Fibroblast of lung (primary cell): Measurements from ENCODE around the gene SMDT1. TPM values are rescaled to one million over a fixed set of nuclear protein-coding genes. Genes with fewer than 3 reads are reported as not detected.

ENCODE experiments used
- DNase-seq, 2 donors: peaks; one replicate each; pipeline versions ENCODE4 v3.0.0 to v3.0.0-alpha.2; 2010; ENCODE audit warnings: low read depth in 2 of 2
- H2AFZ ChIP-seq: 2 replicates; pipeline ENCODE4 v1.5.1; 2012; ENCODE audit warnings: low read length, control low read depth, inconsistent platforms
- H3K27ac ChIP-seq: 2 replicates; pipeline ENCODE4 v1.5.1; 2011; ENCODE audit warnings: low read length, control low read depth; ENCODE audit not compliant: insufficient read depth
- H3K27me3 ChIP-seq: 2 replicates; pipeline ENCODE4 v1.5.1; 2011; ENCODE audit warnings: mild to moderate bottlenecking, low read length; ENCODE audit not compliant: control insufficient read depth, insufficient read depth
- H3K36me3 ChIP-seq: 2 replicates; pipeline ENCODE4 v1.5.1; 2011; ENCODE audit warnings: low read length; ENCODE audit not compliant: control insufficient read depth, insufficient read depth
- H3K4me1 ChIP-seq: 2 replicates; pipeline ENCODE4 v1.5.1; 2011; ENCODE audit warnings: low read length; ENCODE audit not compliant: control insufficient read depth, insufficient read depth; ENCODE audit errors: extremely low read depth
- H3K4me2 ChIP-seq: 2 replicates; pipeline ENCODE4 v1.5.1; 2011; ENCODE audit warnings: low read length, control low read depth; ENCODE audit not compliant: insufficient read depth; ENCODE audit errors: extremely low read depth
- H3K4me3 ChIP-seq, 4 experiments: fragments of 200-600 bp in 1 of 4; sonication (generic) in 1 of 4; replicated peaks in 1 of 4; 2 replicates each; pipeline ENCODE4 v1.5.1; 2011 to 2016; ENCODE audit warnings: low read length in 4 of 4, low read depth in 3 of 4, mild to moderate bottlenecking in 3 of 4, control low read depth in 2 of 4, inconsistent platforms in 1 of 4, mixed read lengths in 1 of 4; ENCODE audit not compliant: insufficient read depth in 1 of 4; ENCODE audit errors: control extremely low read depth in 1 of 4
- H3K79me2 ChIP-seq: 2 replicates; pipeline ENCODE4 v1.5.1; 2012; ENCODE audit warnings: mild to moderate bottlenecking, low read length, inconsistent platforms; ENCODE audit not compliant: control insufficient read depth, insufficient read depth
- H3K9ac ChIP-seq: 2 replicates; pipeline ENCODE4 v1.5.1; 2011; ENCODE audit warnings: mild to moderate bottlenecking, low read length, control low read depth; ENCODE audit not compliant: insufficient read depth
- H3K9me3 ChIP-seq: 2 replicates; pipeline ENCODE4 v1.5.1; 2012; ENCODE audit warnings: low read depth, low read length; ENCODE audit not compliant: control insufficient read depth, insufficient read depth
- H4K20me1 ChIP-seq: 2 replicates; pipeline ENCODE4 v1.5.1; 2011; ENCODE audit warnings: low read length; ENCODE audit not compliant: control insufficient read depth, insufficient read depth; ENCODE audit errors: extremely low read depth
- EZH2 ChIP-seq: IDR thresholded peaks from 2 replicates; pipeline ENCODE4 v1.5.1; 2012; ENCODE audit warnings: low read length, control low read depth, mild to moderate bottlenecking; ENCODE audit errors: missing control alignments
- polyA plus RNA-seq, 2 donors: library from polyadenylated mRNA; depleted of rRNA in 1 of 2; stranded (reverse) in 1 of 2; unstranded in 1 of 2; fragments of >200 nt; gene quantifications; 2 replicates each; pipeline ENCODE4 v1.2.1, GENCODE V29; 2011 to 2012; ENCODE audit warnings: missing spikeins in 1 of 2
- total RNA-seq: library from RNA; depleted of rRNA; stranded (reverse); fragments of >200 nt; gene quantifications from 2 replicates; pipeline ENCODE4 v1.2.1, GENCODE V29; 2014
- TF ChIP-seq, protein P1 (sequence below), 2 donors: IDR thresholded peaks in 1 of 2; conservative IDR thresholded peaks in 1 of 2; 1 replicate in 1 of 2; 2 replicates in 1 of 2; pipeline ENCODE4 v1.5.1; 2011 to 2012; ENCODE audit warnings: low read length in 2 of 2, control low read depth in 1 of 2, inconsistent platforms in 1 of 2, low read depth in 1 of 2, mild to moderate bottlenecking in 1 of 2

The SMDT1 gene
- total and polyA plus RNA-seq, 2 donors (not counting 1 experiment from before 2014, with no cell fraction given): 9.1 to 31.8 TPM

DNA sequence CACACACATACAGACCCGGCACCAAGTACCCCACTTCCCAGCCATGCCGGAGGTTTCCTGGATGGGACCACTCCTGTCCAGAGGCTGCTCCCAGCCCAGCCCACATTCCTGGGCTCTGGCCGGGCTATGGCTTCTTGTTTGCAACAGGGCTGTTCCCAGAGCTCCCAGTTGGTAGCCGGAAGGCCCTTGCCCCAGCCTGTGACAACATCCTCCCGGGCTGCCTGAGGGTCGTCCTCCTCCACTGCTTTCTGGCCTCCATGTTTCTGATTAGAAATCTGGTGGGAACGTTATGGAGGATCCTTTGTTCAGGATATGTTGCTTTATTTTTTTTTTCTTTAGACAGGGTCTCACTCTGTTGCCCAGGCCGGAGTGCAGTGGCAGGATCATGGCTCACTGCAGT lies 52.1 kb downstream of the SMDT1 start:
- Histone ChIP-seq H4K20me1 (no peaks in the 10 kb centered on the region), H3K27ac (no peak overlapping the region)

DNA sequence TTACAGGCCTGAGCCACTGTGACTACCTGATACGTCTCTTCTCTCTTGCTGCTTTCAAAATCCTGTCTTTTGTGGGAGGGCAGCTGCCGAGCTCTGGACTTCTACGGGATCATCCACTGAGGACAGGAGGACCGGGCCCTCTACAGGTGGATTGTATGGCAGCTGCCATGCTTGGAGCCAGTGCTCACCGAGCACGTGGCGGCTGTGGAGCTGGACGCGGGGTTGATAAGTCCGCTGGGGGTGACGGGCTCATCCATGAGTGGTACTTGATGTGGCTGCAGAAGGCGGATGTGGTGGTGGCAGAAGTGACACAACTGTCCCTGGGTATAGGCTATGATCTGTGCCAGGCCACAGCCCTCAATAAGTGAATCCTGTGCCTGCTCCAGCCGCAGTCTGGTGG lies 53.0 kb downstream of the SMDT1 start:
- TF ChIP-seq EZH2: no peak
- TF ChIP-seq, protein P1, sequence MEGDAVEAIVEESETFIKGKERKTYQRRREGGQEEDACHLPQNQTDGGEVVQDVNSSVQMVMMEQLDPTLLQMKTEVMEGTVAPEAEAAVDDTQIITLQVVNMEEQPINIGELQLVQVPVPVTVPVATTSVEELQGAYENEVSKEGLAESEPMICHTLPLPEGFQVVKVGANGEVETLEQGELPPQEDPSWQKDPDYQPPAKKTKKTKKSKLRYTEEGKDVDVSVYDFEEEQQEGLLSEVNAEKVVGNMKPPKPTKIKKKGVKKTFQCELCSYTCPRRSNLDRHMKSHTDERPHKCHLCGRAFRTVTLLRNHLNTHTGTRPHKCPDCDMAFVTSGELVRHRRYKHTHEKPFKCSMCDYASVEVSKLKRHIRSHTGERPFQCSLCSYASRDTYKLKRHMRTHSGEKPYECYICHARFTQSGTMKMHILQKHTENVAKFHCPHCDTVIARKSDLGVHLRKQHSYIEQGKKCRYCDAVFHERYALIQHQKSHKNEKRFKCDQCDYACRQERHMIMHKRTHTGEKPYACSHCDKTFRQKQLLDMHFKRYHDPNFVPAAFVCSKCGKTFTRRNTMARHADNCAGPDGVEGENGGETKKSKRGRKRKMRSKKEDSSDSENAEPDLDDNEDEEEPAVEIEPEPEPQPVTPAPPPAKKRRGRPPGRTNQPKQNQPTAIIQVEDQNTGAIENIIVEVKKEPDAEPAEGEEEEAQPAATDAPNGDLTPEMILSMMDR (conservative IDR thresholded peaks at IDR 0.05 in 1 of 2, IDR thresholded peaks at IDR 0.05 in 1 of 2; ENCODE audit: low read depth in 1 of 2, low read length in 2 of 2): no peak
- DNase-seq: no peak

More for the DNA sequence above, 52.1 kb downstream of the SMDT1 start:
- no peak overlapping the region for H2AFZ ChIP-seq
- no peaks in the 10 kb centered on the region for H3K4me1 ChIP-seq
- no peak for DNase-seq
- H3K4me2 ChIP-seq: no peak overlapping the region
- H3K4me3 ChIP-seq: no peak overlapping the region
- no peak overlapping the region for H3K9ac ChIP-seq
- no peaks in the 10 kb centered on the region for H3K79me2 ChIP-seq
- no peaks in the 10 kb centered on the region for H3K27me3 ChIP-seq
- TF ChIP-seq EZH2: no peak
- TF ChIP-seq, protein P1 (conservative IDR thresholded peaks at IDR 0.05 in 1 of 2, IDR thresholded peaks at IDR 0.05 in 1 of 2; ENCODE audit: low read depth in 1 of 2, low read length in 2 of 2): no peak
- no peaks in the 10 kb centered on the region for H3K36me3 ChIP-seq
- H3K9me3 ChIP-seq: no peaks in the 10 kb centered on the region

More for the DNA sequence above, 53.0 kb downstream of the SMDT1 start:
- Histone ChIP-seq H3K79me2 (no peaks in the 10 kb centered on the region), H3K27ac (no peak overlapping the region), H3K4me3 (no peak overlapping the region), H3K4me2 (no peak overlapping the region), H3K4me1 (no peaks in the 10 kb centered on the region), H3K9ac (no peak overlapping the region), H2AFZ (no peak overlapping the region), H3K27me3 (no peaks in the 10 kb centered on the region), H3K9me3 (no peaks in the 10 kb centered on the region), H4K20me1 (no peaks in the 10 kb centered on the region), H3K36me3 (no peaks in the 10 kb centered on the region)

Other genes starting within 250 kb of the SMDT1 start
- gene SREBF2, start 246.6 kb upstream of the SMDT1 start, total RNA-seq: 60.9 and 103 TPM in 2 replicates
- 45.5 and 51.7 TPM in 2 replicates for gene SREBF2, start 246.6 kb upstream of the SMDT1 start, polyA plus RNA-seq
- gene SHISA8, start 164.6 kb upstream of the SMDT1 start, total RNA-seq: not detected in 2 replicates
- gene SHISA8, start 164.6 kb upstream of the SMDT1 start, polyA plus RNA-seq: not detected in 2 replicates
- under 0.01 TPM in 2 replicates for gene TNFRSF13C, start 152.9 kb upstream of the SMDT1 start, total RNA-seq
- 0.03 and 0.15 TPM in 2 replicates for gene TNFRSF13C, start 152.9 kb upstream of the SMDT1 start, polyA plus RNA-seq
- 0.77 and 11.6 TPM in 2 replicates for gene CENPM, start 132.5 kb upstream of the SMDT1 start, total RNA-seq
- 5.9 and 23.4 TPM in 2 replicates for gene CENPM, start 132.5 kb upstream of the SMDT1 start, polyA plus RNA-seq
- gene SEPTIN3, start 110.3 kb upstream of the SMDT1 start, total RNA-seq: 0.26 and 0.33 TPM in 2 replicates
- gene SEPTIN3, start 110.3 kb upstream of the SMDT1 start, polyA plus RNA-seq: 0.05 and 0.24 TPM in 2 replicates
- gene WBP2NL, start 80.9 kb upstream of the SMDT1 start, total RNA-seq: 1.3 and 1.8 TPM in 2 replicates
- gene WBP2NL, start 80.9 kb upstream of the SMDT1 start, polyA plus RNA-seq: 0.05 and 0.10 TPM in 2 replicates
- 26.7 and 43.4 TPM in 2 replicates for gene NAGA, start 8.9 kb upstream of the SMDT1 start, total RNA-seq
- gene NAGA, start 8.9 kb upstream of the SMDT1 start, polyA plus RNA-seq: 24.5 and 36.5 TPM in 2 replicates
- 20.0 and 24.9 TPM in 2 replicates for gene PHETA2, start 5.5 kb upstream of the SMDT1 start, total RNA-seq
- gene PHETA2, start 5.5 kb upstream of the SMDT1 start, polyA plus RNA-seq: 9.6 and 19.2 TPM in 2 replicates
- gene NDUFA6, start 11.1 kb downstream of the SMDT1 start, total RNA-seq: 55.2 and 68.5 TPM in 2 replicates
- gene NDUFA6, start 11.1 kb downstream of the SMDT1 start, polyA plus RNA-seq: 87.8 and 100 TPM in 2 replicates
- gene CYP2D6, start 51.1 kb downstream of the SMDT1 start, total RNA-seq: 0.26 and 0.33 TPM in 2 replicates
- 0.06 and 0.09 TPM in 2 replicates for gene CYP2D6, start 51.1 kb downstream of the SMDT1 start, polyA plus RNA-seq
- 21.3 and 25.4 TPM in 2 replicates for gene TCF20, start 191.0 kb downstream of the SMDT1 start, total RNA-seq
- gene TCF20, start 191.0 kb downstream of the SMDT1 start, polyA plus RNA-seq: 11.8 and 12.0 TPM in 2 replicates